GM19324 (cell line): ENCODE measurements around the gene RIMOC1.
A peak's percentile ranks its signal among the peaks of the same experiment; 100 is the strongest.

Experiments
- ATAC-seq: cut with Tn5 transposase; IDR thresholded peaks from one replicate; pipeline ENCODE4 v1.9.1; 2021; ENCODE audit warnings: mild to moderate bottlenecking, moderate library complexity; ENCODE audit not compliant: unreplicated experiment, low FRiP score

RIMOC1 gene, protein sequence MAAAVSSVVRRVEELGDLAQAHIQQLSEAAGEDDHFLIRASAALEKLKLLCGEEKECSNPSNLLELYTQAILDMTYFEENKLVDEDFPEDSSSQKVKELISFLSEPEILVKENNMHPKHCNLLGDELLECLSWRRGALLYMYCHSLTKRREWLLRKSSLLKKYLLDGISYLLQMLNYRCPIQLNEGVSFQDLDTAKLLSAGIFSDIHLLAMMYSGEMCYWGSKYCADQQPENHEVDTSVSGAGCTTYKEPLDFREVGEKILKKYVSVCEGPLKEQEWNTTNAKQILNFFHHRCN

GRCh38 chr5:41903892-41904799, at the start of gene RIMOC1:
RIMOC1 (plus strand) TSS chr5:41904344; CDS start chr5:41904368, 24 bp downstream.
- ATAC-seq = peak; percentile 100

GRCh38 chr5:41856644-41857491, 47.3 kb upstream of the RIMOC1 start:
- ATAC-seq = peak; percentile 81

DNA sequence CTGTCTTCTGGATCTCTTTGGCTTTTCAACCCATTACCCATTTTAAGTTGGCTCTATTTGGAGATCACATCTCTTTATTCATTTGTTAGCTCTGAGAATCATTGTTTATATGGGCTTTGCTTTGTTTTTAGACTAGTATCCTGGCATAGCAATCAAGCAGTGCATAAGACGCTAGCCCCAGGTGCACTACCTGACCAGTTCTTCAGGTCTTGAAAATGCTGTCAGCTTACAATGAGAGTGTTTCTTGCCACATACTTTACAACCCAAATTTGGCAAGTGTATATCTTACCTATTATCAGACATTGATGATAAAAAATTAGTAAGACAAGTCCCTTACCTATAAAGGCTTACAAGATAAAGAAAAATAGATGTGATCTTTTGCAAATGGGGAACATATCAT, 46.2 kb upstream of the RIMOC1 start:
- ATAC-seq = no peak

DNA sequence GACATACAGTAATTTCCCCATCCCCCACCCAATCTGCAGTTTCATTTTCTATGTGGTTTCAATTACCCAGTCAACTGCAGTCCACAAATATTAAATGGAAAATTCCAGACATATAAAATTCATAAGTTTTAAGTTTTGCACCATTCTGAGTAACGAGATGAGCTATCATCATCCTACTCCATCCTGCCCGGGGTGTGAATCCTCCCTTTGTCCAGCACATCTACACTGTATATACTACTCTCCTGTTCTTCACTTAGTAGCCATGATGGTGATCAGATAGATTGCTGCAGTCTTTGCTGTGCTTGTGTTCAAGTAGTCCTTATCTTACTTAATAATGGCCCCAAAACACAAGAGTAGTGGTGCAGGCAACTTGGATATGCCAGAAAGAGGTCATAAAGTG, 45.3 kb upstream of the RIMOC1 start:
- no peak for ATAC-seq

DNA sequence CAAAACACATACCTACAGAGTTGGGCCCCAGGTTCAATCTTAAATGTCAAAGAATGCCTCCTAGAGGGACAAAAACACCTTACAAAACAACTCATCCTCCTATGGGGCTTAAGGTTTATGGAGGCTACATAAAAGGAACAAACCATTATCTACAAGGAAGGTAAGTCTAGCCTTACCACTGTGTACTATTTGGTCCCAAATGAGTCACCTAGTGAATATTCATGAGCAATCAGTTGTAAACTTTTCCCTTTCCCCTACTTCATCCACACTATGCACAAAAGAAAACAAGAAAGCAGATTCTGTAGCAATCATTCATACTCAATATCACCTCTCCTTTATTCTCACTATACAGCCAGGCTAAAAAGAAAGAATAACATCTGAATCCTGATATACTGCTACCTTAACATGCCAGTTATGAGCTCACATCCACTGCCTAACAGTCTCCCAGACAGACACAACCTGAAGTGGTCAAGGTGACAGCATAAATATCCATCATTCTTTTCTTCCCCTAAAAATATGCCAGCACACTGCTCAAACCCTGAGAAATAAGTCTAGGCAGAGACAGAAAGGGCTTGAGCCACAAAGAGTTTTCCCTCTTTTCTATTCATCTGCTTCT, 40.2 kb upstream of the RIMOC1 start:
- no peak for ATAC-seq

GRCh38 chr5:41869151-41869723, 34.9 kb upstream of the RIMOC1 start:
- ATAC-seq = no peak

DNA sequence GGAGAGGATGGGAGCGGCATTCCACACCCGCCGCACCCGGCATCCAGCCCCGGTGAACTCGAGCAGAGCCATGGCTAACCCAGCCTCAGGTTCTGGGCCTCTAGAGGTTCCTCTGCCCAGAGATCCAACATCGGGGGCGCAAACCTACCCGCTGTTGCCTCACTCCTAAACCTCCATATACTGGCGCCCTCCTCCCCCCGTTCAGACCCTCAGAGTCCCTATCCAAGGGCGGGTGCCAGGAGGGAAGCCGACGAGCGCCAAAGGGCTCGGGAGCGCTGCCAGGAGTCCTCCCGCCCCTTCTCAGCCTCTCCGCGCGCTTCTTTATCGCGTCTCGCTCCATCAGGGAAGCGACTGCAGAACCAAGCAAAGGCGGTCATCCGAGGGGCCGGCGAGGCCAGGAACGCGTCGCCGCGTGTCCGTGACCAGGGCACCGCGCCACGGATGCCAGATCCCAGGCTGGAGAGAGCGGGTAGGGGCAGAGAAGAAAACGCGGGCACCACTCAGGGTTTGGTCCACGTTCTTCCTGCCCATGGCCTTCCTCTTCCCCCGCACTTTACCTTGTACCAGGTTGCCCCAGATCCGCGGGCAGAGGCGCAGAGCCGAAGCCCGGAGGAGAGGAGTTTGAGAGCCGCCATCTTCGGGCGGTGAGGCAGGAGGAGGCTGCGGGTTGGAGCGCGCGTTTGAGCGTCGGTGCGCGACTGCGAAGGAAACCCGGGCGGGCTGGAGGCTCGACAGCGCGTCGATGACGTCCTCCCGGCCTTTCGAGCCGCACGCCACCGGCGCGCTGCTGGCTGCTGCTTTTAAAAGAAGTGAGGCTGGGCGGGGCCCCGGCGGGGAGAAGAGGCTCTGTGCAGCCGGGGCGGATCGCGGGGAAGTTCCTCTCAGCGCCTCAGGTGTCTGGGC, 34.2 kb upstream of the RIMOC1 start, which contains the start of gene OXCT1:
Gene OXCT1 (minus strand): TSS at position 702 of the 903 bp plus-strand sequence. CDS start 67 bp downstream, at position 635.
- peak; percentile 97 for ATAC-seq

DNA sequence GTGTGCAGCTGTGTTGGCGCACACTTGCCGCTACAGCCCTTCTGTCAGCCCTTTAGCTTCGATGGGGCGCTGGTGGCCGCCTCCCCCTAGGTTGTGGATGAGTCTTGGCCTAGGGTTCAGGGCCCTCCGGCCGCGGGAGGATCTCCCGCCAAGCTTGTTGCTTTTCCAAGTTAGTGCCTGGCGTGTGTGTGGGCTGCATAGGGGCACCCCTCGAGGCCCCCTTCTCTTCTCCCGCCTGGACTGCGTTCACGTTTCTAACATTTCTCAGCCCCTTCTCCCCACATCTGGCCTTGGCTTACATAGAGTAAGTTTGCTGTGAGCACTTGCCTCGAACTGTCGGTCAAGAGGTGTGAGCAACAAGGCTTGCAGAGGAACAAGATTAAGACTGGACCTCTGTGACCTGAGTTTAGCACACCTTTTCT, 33.5 kb upstream of the RIMOC1 start:
- ATAC-seq = no peak

GRCh38 chr5:41871852-41872251, 32.3 kb upstream of the RIMOC1 start:
- no peak for ATAC-seq

DNA sequence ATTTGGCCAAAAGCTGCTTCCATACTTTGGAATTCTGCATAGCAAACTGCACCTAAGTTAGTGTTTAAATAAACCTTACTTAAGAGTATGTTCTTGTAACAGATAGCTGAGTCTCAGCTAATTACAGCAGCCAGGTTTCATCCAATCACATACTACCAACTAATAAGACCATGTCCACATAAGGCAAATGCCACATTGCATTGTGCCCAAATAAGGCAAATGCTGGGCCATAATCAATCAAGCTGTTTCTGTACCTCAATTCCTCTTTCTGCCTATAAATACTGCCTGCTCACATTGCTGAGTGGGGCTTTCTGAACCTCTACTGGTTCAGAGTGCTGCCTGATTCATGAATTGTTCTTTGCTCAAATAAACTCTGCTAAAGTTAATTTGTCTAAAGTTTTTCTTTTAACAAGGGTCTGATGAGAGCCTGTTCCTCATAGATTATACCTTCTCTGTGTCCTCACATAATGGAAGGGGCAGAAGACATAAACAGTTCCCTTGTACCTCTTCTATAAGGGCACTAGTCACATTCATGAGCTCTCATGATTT, 29.6 kb upstream of the RIMOC1 start:
- ATAC-seq = no peak

- no peak for ATAC-seq
Observed at GRCh38 chr5:41875121-41875520, 29.0 kb upstream of the RIMOC1 start.

DNA sequence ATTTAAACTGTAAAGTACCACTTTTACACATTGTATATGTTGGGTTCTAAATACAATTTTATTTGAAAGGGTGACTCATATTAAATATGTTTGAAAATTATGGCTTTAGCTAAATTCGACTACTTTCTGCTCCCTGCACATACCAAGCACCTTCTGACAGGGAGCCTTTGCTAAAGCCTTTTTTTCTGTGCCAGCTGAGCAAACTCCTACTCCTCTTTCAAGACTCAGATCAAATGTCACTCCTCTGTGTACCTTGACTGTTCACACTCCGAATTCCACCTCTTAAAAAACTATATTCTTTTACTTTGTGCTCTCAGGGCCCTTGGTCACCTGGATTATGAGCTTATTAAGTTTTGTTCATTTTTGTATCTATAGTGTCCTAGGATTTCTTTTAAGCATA, 27.5 kb upstream of the RIMOC1 start:
- ATAC-seq = no peak

GRCh38 chr5:41877408-41877807, 26.7 kb upstream of the RIMOC1 start:
- no peak for ATAC-seq

DNA sequence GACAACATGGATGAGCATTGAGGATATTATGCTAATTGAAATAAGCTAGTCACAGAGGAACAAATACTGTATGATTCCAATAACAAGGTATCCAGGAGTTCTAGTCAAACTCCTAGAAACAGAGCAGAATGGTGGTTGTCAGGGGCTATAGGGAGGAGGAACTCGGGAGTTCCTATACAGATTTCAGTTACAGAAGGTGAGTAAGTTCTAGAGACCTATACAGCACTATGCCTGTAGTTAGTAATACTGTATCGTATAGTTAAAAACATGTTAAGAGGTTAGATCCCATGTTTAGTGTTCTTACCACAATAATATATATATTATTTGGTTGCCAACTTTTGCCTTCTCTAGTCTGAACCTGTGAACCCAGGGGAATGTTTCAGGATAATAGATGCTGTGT, 26.0 kb upstream of the RIMOC1 start:
- ATAC-seq = peak; percentile 33

- peak; percentile 42 for ATAC-seq
Observed at GRCh38 chr5:41878643-41879478, 25.3 kb upstream of the RIMOC1 start.

- no peak for ATAC-seq
Observed at GRCh38 chr5:41882765-41883164, 21.4 kb upstream of the RIMOC1 start.

DNA sequence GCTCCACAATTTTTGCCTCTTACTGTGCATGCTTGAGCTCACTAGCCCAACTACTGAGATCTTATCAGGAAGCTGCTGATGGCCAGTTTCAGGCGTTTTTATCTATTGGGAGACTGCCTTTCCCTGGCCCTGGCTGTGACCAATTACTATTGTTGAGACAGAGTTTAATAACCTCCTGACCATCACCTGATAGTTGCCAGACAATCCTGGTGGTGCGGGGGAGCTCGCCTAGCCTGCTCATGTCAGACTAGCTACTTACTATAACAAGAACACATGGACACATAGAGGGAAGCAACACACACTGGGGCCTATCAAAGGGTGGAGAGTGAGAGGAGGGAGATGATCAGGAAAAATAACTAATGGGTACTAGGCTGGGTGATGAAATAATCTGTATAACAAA, 20.9 kb upstream of the RIMOC1 start:
- ATAC-seq = no peak

DNA sequence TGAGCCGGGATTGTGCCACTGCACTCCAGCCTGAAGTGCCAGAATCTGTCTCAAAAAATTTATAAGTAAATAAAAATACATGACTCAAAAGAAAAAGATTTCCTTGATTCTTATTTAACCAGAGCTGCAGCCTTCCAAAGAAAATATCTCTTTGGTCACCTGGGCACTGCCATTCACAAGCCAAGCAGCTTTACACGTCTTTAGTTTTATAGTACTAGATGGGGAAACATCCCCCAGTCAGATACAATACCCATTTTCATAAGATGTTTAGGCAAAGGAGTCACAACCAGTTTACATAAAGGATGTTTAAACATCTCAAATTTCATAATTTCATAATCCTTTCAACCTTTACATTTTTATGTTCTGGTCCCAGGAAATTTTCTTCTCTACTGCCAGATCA, 20.2 kb upstream of the RIMOC1 start:
- ATAC-seq = no peak
